ENCODE data around the gene GPC5.

DNA sequence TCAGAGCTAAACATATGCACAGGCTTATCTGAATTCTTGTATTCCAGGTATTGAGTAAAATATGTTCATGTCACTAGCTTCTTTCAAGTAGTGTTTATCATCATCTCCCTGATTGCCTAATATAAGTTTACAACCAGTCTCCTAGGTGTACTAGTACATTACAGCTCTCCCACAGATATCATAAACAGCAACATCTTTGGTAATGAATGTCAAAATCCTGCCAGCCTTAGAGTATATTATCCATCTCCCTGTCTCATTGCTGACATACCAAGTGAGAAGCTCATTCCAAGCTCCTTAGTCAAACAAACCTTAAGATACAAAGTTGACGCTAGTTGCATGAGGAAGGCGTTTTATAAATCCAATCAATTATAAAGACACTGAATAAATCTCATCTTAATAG is 1139.0 kb downstream of the GPC5 start:
- TF ChIP-seq, protein P1, sequence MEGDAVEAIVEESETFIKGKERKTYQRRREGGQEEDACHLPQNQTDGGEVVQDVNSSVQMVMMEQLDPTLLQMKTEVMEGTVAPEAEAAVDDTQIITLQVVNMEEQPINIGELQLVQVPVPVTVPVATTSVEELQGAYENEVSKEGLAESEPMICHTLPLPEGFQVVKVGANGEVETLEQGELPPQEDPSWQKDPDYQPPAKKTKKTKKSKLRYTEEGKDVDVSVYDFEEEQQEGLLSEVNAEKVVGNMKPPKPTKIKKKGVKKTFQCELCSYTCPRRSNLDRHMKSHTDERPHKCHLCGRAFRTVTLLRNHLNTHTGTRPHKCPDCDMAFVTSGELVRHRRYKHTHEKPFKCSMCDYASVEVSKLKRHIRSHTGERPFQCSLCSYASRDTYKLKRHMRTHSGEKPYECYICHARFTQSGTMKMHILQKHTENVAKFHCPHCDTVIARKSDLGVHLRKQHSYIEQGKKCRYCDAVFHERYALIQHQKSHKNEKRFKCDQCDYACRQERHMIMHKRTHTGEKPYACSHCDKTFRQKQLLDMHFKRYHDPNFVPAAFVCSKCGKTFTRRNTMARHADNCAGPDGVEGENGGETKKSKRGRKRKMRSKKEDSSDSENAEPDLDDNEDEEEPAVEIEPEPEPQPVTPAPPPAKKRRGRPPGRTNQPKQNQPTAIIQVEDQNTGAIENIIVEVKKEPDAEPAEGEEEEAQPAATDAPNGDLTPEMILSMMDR (IDR thresholded peaks at IDR 0.05 in 8 of 11, conservative IDR thresholded peaks at IDR 0.05 in 3 of 11) = no peak
- TF ChIP-seq POLR2A (IDR thresholded peaks at IDR 0.05) = no peak

All from spleen (tissue), 7 donors.